ENCODE results near the gene SEZ6L. TPM values are rescaled to one million over a fixed set of nuclear protein-coding genes. Genes with fewer than 3 reads are reported as not detected.

Gene SEZ6L
- total and polyA plus RNA-seq, 10 of the 15 experiments (the other 5 are each of a cell fraction or from before 2014, with no cell fraction given) = not detected

DNA sequence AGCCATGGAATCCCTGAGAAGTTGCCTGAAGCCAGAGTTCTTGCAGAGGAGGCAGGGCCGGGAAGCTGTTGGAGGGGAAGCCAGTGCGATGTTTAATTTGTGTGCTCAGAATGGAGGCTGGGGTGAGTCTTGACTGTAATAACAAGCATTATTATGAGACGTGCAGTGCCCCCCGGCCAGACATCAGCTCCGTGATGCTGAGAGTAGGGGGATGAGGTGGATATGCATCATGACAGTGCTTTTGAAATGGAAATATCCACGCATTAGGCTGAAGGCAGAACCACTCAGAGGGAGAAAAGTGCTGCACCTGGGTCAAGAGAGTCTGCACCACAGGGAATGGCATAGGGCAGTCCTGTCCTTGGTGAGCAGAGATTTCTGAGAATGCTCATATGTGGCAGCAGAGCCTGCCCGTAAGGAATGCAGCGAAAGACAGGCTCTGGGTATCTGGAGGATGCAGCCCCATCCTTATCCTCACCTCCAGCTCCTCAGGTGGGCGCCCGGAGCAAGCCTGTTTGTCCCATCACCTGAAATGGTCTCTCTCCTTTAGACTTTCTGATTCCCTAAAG is 37.6 kb upstream of the SEZ6L start:
- intact Hi-C loops (cut with micrococcal nuclease; ENCODE audit: unreplicated experiment) = no loop called here
- RAD21 ChIA-PET (ENCODE audit: unreplicated experiment) = no interaction called here
- no peak for DNase-seq (ENCODE audit: low read depth, low spot score)
- in situ Hi-C loops (cut with MboI) = no loop called here
- no peaks in the 10 kb centered on the region for H3K4me1 ChIP-seq (ENCODE audit: control insufficient read depth, insufficient read depth, low read length)
- no peaks in the 10 kb centered on the region for H3K9me3 ChIP-seq (replicated peaks; ENCODE audit: control insufficient read depth, insufficient read depth, low read length)
- POLR2A ChIA-PET = no interaction called here
- no peaks in the 10 kb centered on the region for H3K79me2 ChIP-seq (ENCODE audit: control insufficient read depth, insufficient read depth, low read length)
- FAIRE-seq = no peak
- CTCF ChIA-PET = no interaction called here
- no peak overlapping the region for H3K27ac ChIP-seq (ENCODE audit: control insufficient read depth, insufficient read depth)
- SMC1A ChIA-PET (ENCODE audit: uncharacterized antibody, unreplicated experiment) = no interaction called here
- H3K27me3 ChIP-seq (replicated peaks in 1 of 2; ENCODE audit: control insufficient read depth in 2 of 2, insufficient read depth in 2 of 2, low read length in 1 of 2) = peaks cover 0 to 5% of the 10 kb centered on the region in 2 experiments; a peak in 2 of 4 replicates
- no TSS peak for BruUV-seq (replicated peaks)
- no peak overlapping the region for H3K4me2 ChIP-seq (ENCODE audit: control insufficient read depth, insufficient read depth)
- no peak for TF ChIP-seq CEBPB (IDR thresholded peaks at IDR 0.05; ENCODE audit: borderline replicate concordance in 1 of 2, low read depth in 2 of 2, low read length in 2 of 2)
- TF ChIP-seq, protein P1, sequence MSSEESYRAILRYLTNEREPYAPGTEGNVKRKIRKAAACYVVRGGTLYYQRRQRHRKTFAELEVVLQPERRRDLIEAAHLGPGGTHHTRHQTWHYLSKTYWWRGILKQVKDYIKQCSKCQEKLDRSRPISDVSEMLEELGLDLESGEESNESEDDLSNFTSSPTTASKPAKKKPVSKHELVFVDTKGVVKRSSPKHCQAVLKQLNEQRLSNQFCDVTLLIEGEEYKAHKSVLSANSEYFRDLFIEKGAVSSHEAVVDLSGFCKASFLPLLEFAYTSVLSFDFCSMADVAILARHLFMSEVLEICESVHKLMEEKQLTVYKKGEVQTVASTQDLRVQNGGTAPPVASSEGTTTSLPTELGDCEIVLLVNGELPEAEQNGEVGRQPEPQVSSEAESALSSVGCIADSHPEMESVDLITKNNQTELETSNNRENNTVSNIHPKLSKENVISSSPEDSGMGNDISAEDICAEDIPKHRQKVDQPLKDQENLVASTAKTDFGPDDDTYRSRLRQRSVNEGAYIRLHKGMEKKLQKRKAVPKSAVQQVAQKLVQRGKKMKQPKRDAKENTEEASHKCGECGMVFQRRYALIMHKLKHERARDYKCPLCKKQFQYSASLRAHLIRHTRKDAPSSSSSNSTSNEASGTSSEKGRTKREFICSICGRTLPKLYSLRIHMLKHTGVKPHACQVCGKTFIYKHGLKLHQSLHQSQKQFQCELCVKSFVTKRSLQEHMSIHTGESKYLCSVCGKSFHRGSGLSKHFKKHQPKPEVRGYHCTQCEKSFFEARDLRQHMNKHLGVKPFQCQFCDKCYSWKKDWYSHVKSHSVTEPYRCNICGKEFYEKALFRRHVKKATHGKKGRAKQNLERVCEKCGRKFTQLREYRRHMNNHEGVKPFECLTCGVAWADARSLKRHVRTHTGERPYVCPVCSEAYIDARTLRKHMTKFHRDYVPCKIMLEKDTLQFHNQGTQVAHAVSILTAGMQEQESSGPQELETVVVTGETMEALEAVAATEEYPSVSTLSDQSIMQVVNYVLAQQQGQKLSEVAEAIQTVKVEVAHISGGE (CRISPR knock-in tag; IDR thresholded peaks at IDR 0.05) = no peak
- TF ChIP-seq HCFC1 (IDR thresholded peaks at IDR 0.05; ENCODE audit: low read length) = no peak
- no peak for TF ChIP-seq GATAD2B (conservative IDR thresholded peaks at IDR 0.05; ENCODE audit: low read depth)
- TF ChIP-seq, protein P2, sequence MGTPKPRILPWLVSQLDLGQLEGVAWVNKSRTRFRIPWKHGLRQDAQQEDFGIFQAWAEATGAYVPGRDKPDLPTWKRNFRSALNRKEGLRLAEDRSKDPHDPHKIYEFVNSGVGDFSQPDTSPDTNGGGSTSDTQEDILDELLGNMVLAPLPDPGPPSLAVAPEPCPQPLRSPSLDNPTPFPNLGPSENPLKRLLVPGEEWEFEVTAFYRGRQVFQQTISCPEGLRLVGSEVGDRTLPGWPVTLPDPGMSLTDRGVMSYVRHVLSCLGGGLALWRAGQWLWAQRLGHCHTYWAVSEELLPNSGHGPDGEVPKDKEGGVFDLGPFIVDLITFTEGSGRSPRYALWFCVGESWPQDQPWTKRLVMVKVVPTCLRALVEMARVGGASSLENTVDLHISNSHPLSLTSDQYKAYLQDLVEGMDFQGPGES (IDR thresholded peaks at IDR 0.05) = no peak
- TF ChIP-seq CHD2 (IDR thresholded peaks at IDR 0.05; ENCODE audit: borderline replicate concordance, low read depth, low read length) = no peak
- TF ChIP-seq ESRRA (IDR thresholded peaks at IDR 0.05; ENCODE audit: low read length) = no peak
- TF ChIP-seq STAT1 (conservative IDR thresholded peaks at IDR 0.05) = no peak
- no peak for TF ChIP-seq TCF12 (IDR thresholded peaks at IDR 0.05; ENCODE audit: low read depth, low read length)
- TF ChIP-seq CBX5 (IDR thresholded peaks at IDR 0.05; ENCODE audit: low read depth) = no peak
- TF ChIP-seq KLF5 (IDR thresholded peaks at IDR 0.05; ENCODE audit: partially characterized antibody) = no peak
- TF ChIP-seq, protein P3, sequence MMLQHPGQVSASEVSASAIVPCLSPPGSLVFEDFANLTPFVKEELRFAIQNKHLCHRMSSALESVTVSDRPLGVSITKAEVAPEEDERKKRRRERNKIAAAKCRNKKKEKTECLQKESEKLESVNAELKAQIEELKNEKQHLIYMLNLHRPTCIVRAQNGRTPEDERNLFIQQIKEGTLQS (IDR thresholded peaks at IDR 0.05; ENCODE audit: borderline replicate concordance, extremely low read depth, low read depth, low read length) = no peak
- TF ChIP-seq ZNF207 (IDR thresholded peaks at IDR 0.05; ENCODE audit: borderline replicate concordance) = no peak
- TF ChIP-seq, protein P4, sequence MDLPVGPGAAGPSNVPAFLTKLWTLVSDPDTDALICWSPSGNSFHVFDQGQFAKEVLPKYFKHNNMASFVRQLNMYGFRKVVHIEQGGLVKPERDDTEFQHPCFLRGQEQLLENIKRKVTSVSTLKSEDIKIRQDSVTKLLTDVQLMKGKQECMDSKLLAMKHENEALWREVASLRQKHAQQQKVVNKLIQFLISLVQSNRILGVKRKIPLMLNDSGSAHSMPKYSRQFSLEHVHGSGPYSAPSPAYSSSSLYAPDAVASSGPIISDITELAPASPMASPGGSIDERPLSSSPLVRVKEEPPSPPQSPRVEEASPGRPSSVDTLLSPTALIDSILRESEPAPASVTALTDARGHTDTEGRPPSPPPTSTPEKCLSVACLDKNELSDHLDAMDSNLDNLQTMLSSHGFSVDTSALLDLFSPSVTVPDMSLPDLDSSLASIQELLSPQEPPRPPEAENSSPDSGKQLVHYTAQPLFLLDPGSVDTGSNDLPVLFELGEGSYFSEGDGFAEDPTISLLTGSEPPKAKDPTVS (IDR thresholded peaks at IDR 0.05; ENCODE audit: low read depth, low read length) = no peak
- TF ChIP-seq ZNF274 (IDR thresholded peaks at IDR 0.05; ENCODE audit: insufficient read depth, insufficient read length) = no peak
- no peak for TF ChIP-seq FOS (IDR thresholded peaks at IDR 0.05; ENCODE audit: borderline replicate concordance, extremely low read depth, insufficient read length)
- no peak for TF ChIP-seq IKZF1 (conservative IDR thresholded peaks at IDR 0.05)
- no peak overlapping the region for H3K9ac ChIP-seq (ENCODE audit: control insufficient read depth, insufficient read depth, low read length)
- no peaks in the 10 kb centered on the region for H4K20me1 ChIP-seq (ENCODE audit: control insufficient read depth, insufficient read depth)
- 18% methylated on average over 10 of the region's 10 CpGs for WGBS (ENCODE audit: insufficient coverage, insufficient replicate concordance, low lambda C conversion rate, missing lambda C conversion rate)
- no peak for ATAC-seq
- H3K4me3 ChIP-seq = no peak overlapping the region
- H3K36me3 ChIP-seq (ENCODE audit: control insufficient read depth in 2 of 2, insufficient read depth in 2 of 2, low read length in 1 of 2) = no peaks in the 10 kb centered on the region
- no peak overlapping the region for H2AFZ ChIP-seq (ENCODE audit: control insufficient read depth, low read depth, low read length)
